GM19452 (cell line): ENCODE results near the gene LSM10.
A peak's percentile ranks its signal among the peaks of the same experiment; 100 is the strongest.

Experiments used
- ATAC-seq: cut with Tn5 transposase; IDR thresholded peaks from one replicate; pipeline ENCODE4 v1.9.1; 2021; ENCODE audit not compliant: unreplicated experiment

Gene LSM10

GRCh38 chr1:36397378-36398230, at the start of gene LSM10:
Gene LSM10 (minus strand): TSS chr1:36397908. CDS start chr1:36394129, 3,779 bp downstream.
- ATAC-seq = peak; percentile 74

GRCh38 chr1:36447450-36447849, 49.7 kb upstream of the LSM10 start:
- no peak for ATAC-seq

DNA sequence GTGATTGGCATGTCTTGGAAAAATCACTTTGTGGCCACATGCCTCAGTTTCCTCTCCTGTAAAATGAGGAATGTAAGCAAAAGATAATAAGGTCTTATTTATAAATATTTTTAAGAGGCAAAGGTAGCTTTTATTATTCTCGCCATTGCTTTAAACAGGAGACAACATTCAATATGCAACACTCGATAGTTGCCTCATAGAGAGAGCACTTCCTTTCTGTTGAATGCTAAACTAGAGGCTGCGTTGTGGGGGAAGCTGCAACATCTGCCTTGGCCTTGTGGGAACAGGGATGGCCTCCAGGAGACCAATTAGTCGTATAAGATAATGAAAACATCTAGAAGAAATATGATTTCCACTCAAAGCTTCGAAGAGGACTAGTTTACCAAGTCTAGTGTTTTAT, 49.0 kb upstream of the LSM10 start:
- ATAC-seq = no peak

DNA sequence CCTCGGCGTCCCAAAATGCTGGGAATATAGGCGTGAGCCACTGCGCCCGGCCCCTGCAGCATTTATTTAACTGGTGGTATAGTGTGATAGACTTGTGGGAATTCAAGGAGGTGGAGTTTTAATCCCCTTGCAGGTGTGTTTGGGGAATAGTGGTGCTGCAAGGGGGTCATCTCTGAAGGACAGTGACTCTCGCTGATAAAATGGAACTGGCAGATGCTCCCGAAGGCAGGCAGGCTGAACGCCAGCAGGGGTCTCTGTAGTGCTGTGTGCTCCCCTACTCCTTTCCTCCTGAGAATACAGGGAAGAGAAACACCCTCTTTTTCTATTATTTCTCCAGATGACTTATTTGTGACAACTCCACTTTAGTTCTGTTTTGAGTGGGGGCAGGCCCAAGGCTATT, 48.6 kb upstream of the LSM10 start:
- ATAC-seq = no peak

DNA sequence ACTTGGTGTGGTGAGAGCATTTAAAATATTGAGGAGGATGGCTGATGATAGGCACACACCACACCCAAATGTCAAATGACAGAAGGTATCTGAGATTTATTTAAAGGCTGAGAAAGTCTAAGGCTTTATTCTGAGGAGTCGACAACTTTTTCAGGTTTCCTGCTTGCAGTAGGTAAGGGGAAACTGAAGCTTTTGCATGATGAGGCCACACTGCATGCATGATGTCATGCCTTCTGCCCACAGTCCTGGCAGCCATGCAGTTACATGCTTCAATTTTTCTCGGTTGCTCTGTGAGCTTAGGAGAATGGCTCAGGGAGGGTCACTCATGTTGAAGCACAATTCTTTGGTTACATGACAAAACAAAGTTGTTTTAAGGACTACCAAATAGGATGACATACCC, 45.6 kb upstream of the LSM10 start:
- no peak for ATAC-seq

DNA sequence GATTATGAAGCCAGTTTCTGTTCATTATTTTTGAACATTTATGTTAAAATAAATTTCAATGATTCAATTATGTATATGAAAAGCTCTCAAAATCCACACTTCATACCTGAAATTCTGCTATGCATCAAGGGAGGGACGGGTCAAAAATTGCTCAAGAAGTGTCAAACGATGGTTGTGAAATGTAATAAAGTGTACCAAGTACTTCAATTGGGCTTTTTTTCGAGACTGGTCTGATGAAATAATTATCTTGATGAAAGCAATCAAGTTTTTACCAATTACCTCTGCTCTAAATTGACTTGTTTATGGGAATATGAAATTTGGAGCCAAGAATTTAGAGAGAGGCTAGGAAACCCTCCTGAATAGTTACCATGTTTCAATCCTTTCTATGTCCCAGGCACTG, 44.6 kb upstream of the LSM10 start:
- no peak for ATAC-seq

- ATAC-seq = no peak
Measured at GRCh38 chr1:36440646-36441045, 42.9 kb upstream of the LSM10 start.

DNA sequence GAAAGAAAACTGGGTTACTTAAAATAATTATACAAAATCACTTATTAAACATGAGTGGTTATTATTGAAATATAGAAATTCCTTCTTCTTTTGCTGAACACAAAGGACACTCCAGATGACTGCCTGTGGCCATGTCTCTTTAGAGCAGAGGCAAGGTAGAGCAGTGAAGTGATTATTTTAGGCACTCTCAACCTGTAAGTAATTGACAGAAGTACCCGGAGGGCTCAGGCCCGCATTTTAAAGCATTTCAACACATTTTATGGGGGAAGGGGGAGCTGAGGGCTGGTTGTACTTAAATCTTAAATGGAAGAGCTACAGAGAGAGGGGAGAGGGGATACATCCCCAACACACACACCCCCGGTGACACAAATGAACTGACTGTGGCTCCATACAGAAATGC, 42.3 kb upstream of the LSM10 start:
- ATAC-seq = no peak

DNA sequence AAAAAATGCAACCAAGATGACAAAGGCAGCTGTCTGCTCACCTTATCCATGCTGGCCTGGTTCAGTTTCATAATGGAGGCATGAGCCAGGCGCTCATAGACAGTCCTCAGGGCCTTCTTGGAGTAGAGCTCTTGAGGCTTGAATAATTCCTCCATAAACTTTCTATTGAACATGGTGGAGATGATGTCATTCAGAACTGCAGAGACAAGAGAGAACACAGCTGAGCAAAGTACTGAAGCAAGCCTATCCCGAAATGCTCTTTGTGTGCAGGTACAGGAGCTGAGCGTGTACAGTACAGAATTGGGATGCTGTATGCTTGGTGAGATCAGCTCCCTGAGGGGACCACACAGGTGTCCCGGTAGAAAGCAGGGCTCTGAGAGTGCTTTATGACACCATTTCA, 41.0 kb upstream of the LSM10 start:
- no peak for ATAC-seq

GRCh38 chr1:36436821-36437220, 39.1 kb upstream of the LSM10 start:
- ATAC-seq = no peak

DNA sequence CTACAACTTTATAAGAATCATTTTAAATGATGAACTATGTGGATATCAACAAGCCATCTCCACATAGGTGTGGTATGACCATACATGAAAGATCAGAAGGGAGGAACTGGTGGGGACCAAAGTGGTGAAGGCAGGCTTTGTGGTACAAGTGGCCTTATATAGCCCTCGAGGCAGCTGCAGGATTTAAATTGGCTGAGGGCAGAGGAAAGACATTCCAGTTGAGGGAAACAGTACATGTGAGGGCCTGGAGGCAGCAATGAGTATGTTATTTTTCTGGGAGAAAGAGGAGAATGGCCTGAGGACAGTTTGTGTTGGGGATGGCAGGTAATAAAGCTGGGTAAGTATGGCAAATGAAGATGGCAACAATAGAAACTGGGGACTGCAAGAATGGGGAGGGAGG, 35.4 kb upstream of the LSM10 start:
- ATAC-seq = no peak

GRCh38 chr1:36432616-36433015, 34.9 kb upstream of the LSM10 start:
- ATAC-seq = no peak

- no peak for ATAC-seq
Measured at GRCh38 chr1:36425791-36426190, 28.1 kb upstream of the LSM10 start.

- ATAC-seq = no peak
Measured at GRCh38 chr1:36421649-36422048, 23.9 kb upstream of the LSM10 start.

GRCh38 chr1:36420836-36421317, 23.2 kb upstream of the LSM10 start:
- ATAC-seq = peak; percentile 74

- no peak for ATAC-seq
Measured at GRCh38 chr1:36420409-36420808, 22.7 kb upstream of the LSM10 start.

DNA sequence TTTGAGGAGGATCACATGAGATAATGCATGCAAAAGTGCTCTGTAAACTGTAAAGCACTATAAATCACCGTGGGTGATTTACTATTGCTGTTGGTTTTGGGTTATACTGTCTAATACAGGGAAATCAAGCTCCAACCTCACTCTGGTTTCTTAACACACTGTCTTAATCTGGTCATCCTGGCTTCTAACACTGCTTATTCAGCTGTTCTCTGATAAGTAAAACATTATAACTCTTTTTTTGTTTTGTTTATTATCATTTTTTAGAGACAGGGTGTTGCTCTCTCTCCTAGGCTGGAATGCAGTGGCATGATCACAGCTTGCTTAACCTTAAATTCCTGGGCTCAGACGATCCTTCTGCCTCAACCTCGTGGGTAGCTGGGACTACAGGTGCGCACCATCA, 21.9 kb upstream of the LSM10 start:
- no peak for ATAC-seq

- no peak for ATAC-seq
Measured at GRCh38 chr1:36419140-36419539, 21.4 kb upstream of the LSM10 start.

GRCh38 chr1:36417931-36418330, 20.2 kb upstream of the LSM10 start:
- ATAC-seq = no peak

GRCh38 chr1:36415661-36416326, 18.1 kb upstream of the LSM10 start:
- ATAC-seq = no peak

DNA sequence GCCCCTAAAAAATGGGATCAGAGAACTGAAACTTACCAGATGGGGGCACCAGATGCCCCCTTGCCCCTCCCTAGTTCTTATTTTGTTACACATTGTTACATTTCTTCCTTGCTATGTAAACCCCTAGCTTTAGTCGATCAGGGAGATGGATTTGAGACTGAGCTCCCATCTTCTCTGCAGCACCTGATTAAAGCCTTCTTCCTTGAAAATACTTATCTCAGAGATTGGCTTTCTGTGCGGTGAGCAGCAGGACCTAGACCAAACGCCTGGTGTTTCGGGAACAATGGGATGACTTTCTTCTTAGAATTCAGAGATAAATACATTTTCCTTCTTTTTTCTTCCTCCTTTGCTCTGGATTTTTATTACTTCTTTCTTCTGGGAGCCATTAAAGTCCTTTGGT, 16.7 kb upstream of the LSM10 start:
- no peak for ATAC-seq
